ENCODE data around the gene GPATCH8. TPM values are rescaled to one million over a fixed set of nuclear protein-coding genes. Genes with fewer than 3 reads are reported as not detected.

The GPATCH8 gene
- total and polyA plus RNA-seq, 9 of the 15 experiments (the other 6 are each of a cell fraction or from before 2014, with no cell fraction given), result 10.6 to 29.6 (median 13.2) TPM

GRCh38 chr17:44549686-44550085 is 46.5 kb upstream of the GPATCH8 start:
- ChIA-PET POLR2A (interaction anchor here (0.6 to 0.8 kb wide), 2 partner anchors 9 to 26 kb away, joined by 3 to 7 read pairs; no protein-coding TSS in a partner anchor), CTCF (ENCODE audit: low intra/inter-chr PET ratio) (no interaction called here)
- DNase-seq (ENCODE audit: extremely low read depth in 1 of 4, low spot score in 3 of 4), result no peak
- 10% methylated on average over 6 of the region's 6 CpGs for WGBS (ENCODE audit: insufficient coverage, low coverage, missing lambda C conversion rate)
- BruUV-seq (replicated peaks), result no TSS peak
- Histone ChIP-seq H3K27ac (ENCODE audit: extremely low read depth, low read depth, low read length) (no peak overlapping the region), H3K9me1 (ENCODE audit: control insufficient read depth, insufficient read depth, low read length) (peaks cover 3% of the 10 kb centered on the region), H3K36me3 (ENCODE audit: control insufficient read depth, insufficient read depth, low read length) (no peaks in the 10 kb centered on the region), H3K4me2 (ENCODE audit: insufficient read depth, low read length) (peak overlapping the region; percentile 16; the same call in 1 of the 2 replicates), H3K4me1 (replicated peaks in 1 of 2; ENCODE audit: control insufficient read depth in 2 of 2, insufficient read depth in 2 of 2, low read length in 2 of 2) (peaks cover 4 to 18% of the 10 kb centered on the region in 2 experiments; a peak in 4 of 5 replicates), H3K9me3 (replicated peaks; ENCODE audit: control insufficient read depth, insufficient read depth, low read depth, low read length) (no peaks in the 10 kb centered on the region), H3K27me3 (ENCODE audit: control insufficient read depth in 2 of 2, insufficient read depth in 2 of 2, low read length in 2 of 2) (no peaks in the 10 kb centered on the region; a peak in 1 of 5 replicates), H3K79me2 (ENCODE audit: control insufficient read depth, insufficient read depth, low read length) (no peaks in the 10 kb centered on the region), H4K20me1 (replicated peaks; ENCODE audit: control insufficient read depth, insufficient read depth, low read length) (no peaks in the 10 kb centered on the region), H2AFZ (ENCODE audit: low read depth, low read length) (peak overlapping the region; percentile 23; the same call in 1 of the 2 replicates), H3K9ac (ENCODE audit: insufficient read depth in 1 of 2, low read depth in 2 of 2, low read length in 2 of 2) (no peak overlapping the region; a peak in 1 of 4 replicates), H3K4me3 (no peak overlapping the region)
- in situ Hi-C loops (cut with MboI), result no loop called here
- intact Hi-C loops (cut with micrococcal nuclease), result no loop called here
- no peak for FAIRE-seq
- no peak for ATAC-seq
- TF ChIP-seq NRF1 (conservative IDR thresholded peaks at IDR 0.05 in 1 of 2, IDR thresholded peaks at IDR 0.05 in 1 of 2) (peak in 1 of 2 experiments; percentile 48; a peak in 2 of 4 replicates), ZNF696 (CRISPR knock-in tag; conservative IDR thresholded peaks at IDR 0.05) (no peak)

GRCh38 chr17:44548376-44549230 is 45.4 kb upstream of the GPATCH8 start:
- Histone ChIP-seq H3K9me1 (ENCODE audit: control insufficient read depth, insufficient read depth, low read length) (peaks cover 7% of the 10 kb centered on the region), H3K4me2 (ENCODE audit: insufficient read depth, low read length) (no peak overlapping the region), H3K27ac (ENCODE audit: extremely low read depth, low read depth, low read length) (no peak overlapping the region), H3K79me2 (ENCODE audit: control insufficient read depth, insufficient read depth, low read length) (no peaks in the 10 kb centered on the region), H3K9me3 (replicated peaks; ENCODE audit: control insufficient read depth, insufficient read depth, low read depth, low read length) (no peaks in the 10 kb centered on the region), H3K9ac (ENCODE audit: insufficient read depth in 1 of 2, low read depth in 2 of 2, low read length in 2 of 2) (peak overlapping the region in 1 of 2 experiments; percentile 50; a peak in 1 of 4 replicates), H3K36me3 (ENCODE audit: control insufficient read depth, insufficient read depth, low read length) (no peaks in the 10 kb centered on the region), H3K27me3 (ENCODE audit: control insufficient read depth in 2 of 2, insufficient read depth in 2 of 2, low read length in 2 of 2) (no peaks in the 10 kb centered on the region; a peak in 1 of 5 replicates), H4K20me1 (replicated peaks; ENCODE audit: control insufficient read depth, insufficient read depth, low read length) (no peaks in the 10 kb centered on the region), H2AFZ (ENCODE audit: low read depth, low read length) (no peak overlapping the region), H3K4me3 (no peak overlapping the region), H3K4me1 (replicated peaks in 1 of 2; ENCODE audit: control insufficient read depth in 2 of 2, insufficient read depth in 2 of 2, low read length in 2 of 2) (peaks cover 7 to 24% of the 10 kb centered on the region in 2 experiments; a peak in 4 of 5 replicates)
- CTCF ChIA-PET (ENCODE audit: low intra/inter-chr PET ratio), result no interaction called here
- TF ChIP-seq KAT7 (CRISPR knock-in tag; IDR thresholded peaks at IDR 0.05; ENCODE audit: borderline replicate concordance) (no peak), ZNF512 (tag; IDR thresholded peaks at IDR 0.05) (peak; percentile 55; the same call in 1 of the 2 replicates)
- in situ Hi-C loops (cut with MboI), result no loop called here
- POLR2A ChIA-PET, result interaction anchor here (0.9 kb wide), 1 partner anchor 13 kb away, joined by 3 read pairs; no protein-coding TSS in a partner anchor
- no TSS peak for BruUV-seq (replicated peaks)
- WGBS (ENCODE audit: insufficient coverage, low coverage, missing lambda C conversion rate), result 15% methylated on average over 3 of the region's 3 CpGs
- no peak for ATAC-seq
- intact Hi-C loops (cut with micrococcal nuclease), result no loop called here
- FAIRE-seq, result no peak
- DNase-seq (ENCODE audit: extremely low read depth in 1 of 4, low spot score in 3 of 4), result no peak

Measured in K562 (cell line).